Superior temporal gyrus (tissue), 1 donor: Measurements from ENCODE around the gene ATP13A2.
A peak's percentile ranks its signal among the peaks of the same experiment; 100 is the strongest.

ENCODE experiments used
- DNase-seq: peaks from one replicate; pipeline ENCODE4 v3.0.0-alpha.2; 2016; ENCODE audit errors: extremely low spot score

The ATP13A2 gene, protein sequence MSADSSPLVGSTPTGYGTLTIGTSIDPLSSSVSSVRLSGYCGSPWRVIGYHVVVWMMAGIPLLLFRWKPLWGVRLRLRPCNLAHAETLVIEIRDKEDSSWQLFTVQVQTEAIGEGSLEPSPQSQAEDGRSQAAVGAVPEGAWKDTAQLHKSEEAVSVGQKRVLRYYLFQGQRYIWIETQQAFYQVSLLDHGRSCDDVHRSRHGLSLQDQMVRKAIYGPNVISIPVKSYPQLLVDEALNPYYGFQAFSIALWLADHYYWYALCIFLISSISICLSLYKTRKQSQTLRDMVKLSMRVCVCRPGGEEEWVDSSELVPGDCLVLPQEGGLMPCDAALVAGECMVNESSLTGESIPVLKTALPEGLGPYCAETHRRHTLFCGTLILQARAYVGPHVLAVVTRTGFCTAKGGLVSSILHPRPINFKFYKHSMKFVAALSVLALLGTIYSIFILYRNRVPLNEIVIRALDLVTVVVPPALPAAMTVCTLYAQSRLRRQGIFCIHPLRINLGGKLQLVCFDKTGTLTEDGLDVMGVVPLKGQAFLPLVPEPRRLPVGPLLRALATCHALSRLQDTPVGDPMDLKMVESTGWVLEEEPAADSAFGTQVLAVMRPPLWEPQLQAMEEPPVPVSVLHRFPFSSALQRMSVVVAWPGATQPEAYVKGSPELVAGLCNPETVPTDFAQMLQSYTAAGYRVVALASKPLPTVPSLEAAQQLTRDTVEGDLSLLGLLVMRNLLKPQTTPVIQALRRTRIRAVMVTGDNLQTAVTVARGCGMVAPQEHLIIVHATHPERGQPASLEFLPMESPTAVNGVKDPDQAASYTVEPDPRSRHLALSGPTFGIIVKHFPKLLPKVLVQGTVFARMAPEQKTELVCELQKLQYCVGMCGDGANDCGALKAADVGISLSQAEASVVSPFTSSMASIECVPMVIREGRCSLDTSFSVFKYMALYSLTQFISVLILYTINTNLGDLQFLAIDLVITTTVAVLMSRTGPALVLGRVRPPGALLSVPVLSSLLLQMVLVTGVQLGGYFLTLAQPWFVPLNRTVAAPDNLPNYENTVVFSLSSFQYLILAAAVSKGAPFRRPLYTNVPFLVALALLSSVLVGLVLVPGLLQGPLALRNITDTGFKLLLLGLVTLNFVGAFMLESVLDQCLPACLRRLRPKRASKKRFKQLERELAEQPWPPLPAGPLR

DNA sequence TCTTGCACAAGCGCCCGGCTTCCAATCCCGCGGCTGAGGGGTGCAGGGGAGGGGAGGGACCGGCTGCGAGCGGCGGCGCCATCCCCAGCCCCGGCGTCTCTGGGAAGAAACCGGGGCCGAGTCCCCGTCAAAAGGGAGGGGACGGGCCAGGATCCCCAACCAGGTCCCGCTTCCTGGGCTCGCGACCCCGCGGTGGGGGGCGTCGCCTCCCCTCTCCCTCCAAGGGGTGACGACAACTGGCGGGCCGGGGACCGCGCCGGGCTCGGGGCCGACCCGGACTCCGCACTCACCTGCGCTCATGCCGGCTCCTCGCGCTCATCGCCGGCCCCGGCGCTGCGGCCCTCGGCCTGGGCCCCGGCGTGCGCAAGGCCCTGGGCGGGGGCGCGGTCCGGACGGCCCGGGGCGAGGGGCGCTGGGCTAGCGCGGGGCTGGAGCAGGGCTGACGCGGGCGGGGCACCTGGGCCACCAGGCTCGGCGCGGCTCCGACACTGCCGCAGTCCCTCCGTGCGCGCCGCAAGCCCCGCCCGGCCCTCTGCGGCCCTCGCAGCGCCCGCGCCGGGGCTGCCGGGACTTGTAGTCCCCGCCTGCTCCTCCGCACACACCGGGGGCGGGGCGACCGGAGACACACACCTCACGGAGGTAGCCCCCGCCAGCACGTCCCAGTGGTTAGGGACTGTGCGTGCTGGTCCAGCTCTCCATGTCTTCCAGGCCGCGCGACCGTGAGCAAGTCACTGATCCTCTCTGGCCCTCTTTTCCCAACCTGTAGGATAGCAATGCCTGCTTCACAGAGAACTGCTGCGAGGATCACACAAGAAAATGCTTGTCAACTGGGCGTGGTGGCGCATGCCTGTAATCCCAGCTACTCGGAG is at the start of gene ATP13A2:
Gene ATP13A2, minus strand, starts transcription at position 490 of the 869 bp plus-strand sequence. Its CDS starts 190 bp downstream, at position 300.
- DNase-seq, result peak; percentile 83

DNA sequence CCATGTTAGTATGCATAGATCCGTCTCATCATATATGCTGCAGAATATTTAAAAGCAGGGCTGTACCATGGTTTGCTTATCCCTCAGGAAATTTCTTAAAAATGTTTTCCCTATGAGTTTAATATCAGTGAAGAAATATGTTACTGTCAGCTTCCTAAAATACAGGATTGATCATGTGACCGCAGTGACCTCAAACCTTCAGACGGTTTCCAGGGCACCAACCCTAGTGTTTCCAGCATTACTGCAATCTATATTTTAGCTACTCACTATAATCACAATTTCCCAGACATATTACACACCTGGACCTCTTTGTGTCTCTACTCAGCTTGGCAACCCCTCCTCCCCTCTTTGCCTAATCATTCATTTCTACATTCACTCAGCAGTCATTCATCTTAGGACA is 49.8 kb upstream of the ATP13A2 start:
- no peak for DNase-seq

DNA sequence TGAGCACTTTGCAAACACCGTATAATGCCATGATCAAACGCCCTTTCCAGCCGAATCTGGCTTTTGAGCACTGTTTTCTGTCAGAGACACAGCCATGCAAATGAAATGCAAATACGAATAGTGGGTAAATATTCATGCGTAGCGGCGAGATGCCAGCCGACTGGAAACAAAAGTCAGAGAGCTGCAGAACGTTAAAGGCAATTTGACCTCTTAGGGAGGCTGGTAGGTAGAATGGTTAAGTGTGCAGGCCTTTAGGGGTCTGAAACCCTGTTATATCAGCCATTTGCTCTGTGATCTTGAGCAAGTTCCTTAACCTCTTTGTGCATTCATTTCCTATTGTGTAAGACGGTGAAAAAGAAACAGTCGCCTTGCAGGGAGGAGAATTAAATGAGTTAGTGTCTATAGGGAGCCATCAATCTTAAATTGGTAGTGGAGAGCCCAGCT is 48.6 kb upstream of the ATP13A2 start:
- DNase-seq, result peak; percentile 60

DNA sequence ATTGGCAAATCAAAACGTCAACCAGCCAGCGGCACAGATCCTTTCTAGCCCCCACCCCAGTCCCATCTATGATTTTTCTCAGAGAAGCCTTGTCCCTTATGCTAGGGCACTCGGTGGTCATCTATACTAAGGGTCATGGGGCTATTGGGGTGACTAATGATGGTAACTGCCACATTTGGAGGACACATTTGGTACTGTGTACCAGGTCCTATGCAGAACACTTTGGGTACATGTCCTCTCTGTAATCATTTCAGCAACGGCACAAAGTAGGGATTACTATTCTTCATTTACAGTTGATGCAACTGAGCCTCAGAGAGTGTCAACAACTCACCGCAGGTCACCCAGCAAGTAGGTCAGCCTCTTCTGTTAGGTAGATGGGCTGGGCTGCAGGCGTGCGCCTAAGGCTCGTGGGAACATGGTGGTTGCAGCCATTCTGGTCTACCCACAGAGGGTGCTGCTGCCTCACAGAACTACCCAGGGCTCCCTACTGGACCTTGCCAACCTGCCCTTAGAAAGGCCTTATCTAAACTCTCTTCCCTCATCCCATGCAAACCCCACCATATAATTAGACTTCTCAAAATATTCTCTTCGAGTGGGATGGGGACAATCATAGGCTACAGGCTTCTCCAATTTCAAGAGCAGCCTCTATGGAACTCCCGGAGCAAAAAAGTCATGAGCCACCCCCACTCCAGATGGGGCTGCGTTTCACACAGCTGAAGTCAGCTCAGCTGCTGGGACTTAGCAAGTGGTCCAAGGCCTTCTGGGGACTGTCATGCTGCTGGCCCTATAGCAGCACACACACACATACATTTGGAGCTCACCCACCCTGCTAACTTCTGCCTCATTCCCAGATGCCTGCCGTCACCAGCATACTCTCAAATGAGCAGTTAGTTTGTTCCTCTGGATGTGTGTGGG is 47.9 kb upstream of the ATP13A2 start:
- peak; percentile 90 for DNase-seq

DNA sequence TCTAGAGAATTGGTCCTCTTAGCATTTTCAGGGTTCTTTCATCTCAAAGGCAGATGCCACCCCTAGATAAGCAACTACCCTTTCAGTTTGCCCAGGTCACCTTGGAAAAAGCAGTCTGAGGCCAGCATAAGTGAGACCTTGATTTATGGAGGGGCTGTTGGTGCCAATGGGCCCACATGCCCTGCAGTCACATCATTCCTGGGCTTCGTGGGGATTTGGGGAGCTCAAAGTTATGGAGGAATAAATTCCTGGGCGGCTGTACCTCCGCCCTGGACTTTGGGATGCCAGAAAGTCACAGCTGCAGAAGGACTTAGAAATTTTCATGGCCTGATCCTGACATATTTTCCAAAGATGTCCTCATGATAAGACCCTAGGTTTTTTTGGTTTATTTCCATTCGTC is 44.8 kb upstream of the ATP13A2 start:
- no peak for DNase-seq

DNA sequence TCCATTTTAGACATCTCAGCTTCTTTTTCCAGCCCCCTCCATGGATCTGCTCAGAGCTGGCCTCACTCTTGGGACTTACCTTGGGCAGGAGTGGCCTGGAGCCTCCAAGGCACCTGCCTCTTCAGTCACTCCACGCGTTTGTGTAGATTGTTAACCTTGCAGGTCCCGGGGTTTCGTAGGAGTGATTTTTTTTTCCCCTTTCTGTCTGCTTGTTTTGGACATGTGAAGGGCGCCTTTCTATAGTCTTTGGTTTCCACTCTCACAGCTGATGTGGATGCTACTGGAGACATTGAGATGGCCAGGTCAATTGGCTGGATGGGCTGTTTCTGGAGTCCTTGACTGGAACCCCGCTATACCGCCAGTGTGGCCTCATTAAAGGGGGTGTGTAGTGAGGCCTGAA is 44.1 kb upstream of the ATP13A2 start:
- DNase-seq, result no peak

DNA sequence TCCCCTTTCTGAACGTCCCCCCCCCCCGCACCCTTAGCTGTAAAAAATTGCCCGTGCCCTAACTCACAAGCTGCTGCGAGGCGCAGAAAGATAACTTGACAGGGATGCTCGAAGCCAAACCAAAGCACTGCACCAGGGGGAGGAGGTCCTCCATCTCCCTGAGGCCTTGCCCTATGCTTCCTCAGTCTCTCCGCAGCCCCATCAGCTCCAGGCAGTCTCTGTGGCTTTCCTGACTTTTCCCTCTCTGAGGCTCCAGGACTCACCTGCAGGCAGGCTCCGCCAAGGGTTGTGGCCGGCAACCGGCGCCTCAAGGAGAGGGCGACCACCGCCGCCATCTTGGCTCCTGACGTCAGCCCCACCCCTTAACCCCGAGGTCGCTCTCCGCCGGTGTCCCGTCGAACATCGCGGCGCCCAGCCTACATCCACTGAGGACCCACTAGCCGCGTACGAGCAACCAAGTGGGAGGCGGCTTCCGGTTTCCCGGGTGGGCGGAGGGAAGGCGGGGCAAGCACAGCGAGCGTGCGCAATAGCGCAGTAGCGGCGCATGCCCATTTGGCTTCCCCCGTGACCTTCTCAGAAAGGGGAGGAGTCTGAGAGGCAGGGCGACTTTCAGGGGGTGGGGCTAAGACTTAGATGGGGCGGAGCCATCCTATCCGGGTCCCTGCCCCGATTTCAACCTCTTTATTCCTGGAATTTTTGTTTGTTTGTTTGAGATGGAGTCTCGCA is 42.1 kb upstream of the ATP13A2 start, which contains the start of gene SDHB:
Gene SDHB, minus strand, starts transcription at position 348 of the 726 bp plus-strand sequence. Its CDS starts 13 bp downstream, at position 335.
- DNase-seq, result peak; percentile 99

DNA sequence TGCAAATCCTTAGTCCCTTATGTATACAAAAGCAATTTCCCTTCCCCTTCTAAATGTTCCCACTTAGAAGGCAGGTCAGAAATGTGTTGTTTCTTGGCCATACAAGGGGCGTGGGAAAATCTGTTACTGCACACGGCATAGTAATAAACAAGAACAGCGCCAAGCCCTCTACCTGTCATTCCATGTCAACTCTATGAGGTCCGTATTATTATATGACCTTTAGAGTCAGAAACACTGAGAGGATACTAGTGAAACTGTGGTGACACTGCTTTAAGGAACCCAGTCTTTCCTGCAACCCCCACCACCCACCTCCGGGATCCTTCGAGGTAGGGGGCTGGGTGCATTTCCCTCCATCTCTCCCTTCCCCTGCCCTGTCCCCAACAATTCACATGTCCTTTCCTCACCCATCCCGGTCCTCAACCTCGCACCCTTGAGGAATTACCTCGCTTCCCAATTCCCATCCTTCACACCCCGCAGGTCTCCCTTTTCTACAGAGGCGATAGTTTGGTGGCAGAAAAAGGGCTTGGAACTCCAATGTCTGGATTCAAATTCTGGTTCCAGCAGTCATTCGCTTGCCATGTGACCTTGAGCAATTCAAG is 41.5 kb upstream of the ATP13A2 start:
- no peak for DNase-seq

DNA sequence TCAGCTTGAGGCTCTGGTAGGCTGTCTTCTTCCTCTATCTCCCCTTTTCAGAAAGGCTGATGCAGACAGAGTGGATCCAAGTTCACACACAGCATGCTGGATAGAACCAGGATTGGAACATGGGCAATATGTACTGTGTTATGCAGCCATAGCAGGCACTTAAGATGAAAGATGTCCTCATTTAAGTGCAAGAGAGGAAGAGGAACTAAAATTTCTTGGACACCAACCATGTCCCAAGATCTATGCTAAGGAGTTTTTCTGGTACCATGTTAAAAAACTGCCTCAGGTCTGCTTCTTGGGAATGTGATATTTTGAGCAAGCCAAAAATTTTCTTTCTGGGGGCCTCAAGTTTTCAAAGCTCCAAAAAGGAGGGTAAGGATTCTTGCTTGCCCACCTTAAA is 40.9 kb upstream of the ATP13A2 start:
- DNase-seq, result no peak

DNA sequence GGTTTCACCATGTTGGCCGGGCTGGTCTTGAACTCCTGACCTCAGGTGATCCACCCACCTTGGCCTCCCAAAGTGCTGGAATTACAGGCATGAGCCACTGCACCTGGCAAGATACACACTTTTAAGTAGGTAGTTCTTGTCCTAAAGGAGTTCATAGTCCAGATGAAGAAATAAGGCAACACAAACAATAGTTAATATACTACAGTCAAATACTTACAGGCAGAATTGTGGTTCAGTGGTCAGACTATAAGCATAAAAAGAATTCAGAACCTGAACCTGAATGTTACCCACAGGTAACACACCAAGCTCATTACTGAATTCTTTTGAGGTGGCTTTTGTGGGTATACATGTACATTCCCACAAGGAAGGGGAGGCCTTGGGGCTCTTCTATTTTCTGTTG is 40.3 kb upstream of the ATP13A2 start:
- DNase-seq, result no peak

DNA sequence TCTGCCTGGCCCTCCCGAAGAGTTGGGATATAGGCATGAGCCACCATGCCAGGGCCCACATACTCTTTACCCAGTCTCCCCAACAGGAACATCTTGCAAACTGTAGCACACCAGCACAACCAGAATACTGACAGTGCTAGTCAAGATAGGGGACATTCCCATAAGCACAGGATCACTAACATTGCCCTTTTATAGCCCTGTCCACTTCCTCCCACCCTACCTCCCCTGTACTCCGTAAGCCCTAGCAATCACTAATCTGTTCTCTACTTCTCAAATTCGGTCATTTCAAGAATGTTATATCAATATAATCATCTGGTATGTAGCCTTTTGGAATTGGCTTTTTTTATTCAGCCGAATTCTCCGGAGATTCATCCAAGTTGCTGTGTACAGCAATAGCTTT is 36.2 kb upstream of the ATP13A2 start:
- DNase-seq, result no peak

DNA sequence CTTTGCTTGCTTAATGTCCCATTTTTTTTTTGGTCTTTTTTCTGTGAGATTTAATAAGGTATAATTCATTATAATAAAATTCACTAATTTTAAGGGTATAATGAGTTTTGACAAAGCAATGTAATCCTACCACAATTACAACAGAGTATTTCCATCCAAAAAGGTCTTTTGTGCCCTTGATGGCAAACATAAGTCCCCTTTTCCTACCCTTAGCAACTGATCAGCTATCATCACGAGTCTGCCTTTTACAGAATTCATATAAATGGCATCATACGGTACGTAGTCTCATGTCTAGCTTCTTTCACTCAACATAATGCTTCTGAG is 34.6 kb upstream of the ATP13A2 start:
- DNase-seq, result no peak

DNA sequence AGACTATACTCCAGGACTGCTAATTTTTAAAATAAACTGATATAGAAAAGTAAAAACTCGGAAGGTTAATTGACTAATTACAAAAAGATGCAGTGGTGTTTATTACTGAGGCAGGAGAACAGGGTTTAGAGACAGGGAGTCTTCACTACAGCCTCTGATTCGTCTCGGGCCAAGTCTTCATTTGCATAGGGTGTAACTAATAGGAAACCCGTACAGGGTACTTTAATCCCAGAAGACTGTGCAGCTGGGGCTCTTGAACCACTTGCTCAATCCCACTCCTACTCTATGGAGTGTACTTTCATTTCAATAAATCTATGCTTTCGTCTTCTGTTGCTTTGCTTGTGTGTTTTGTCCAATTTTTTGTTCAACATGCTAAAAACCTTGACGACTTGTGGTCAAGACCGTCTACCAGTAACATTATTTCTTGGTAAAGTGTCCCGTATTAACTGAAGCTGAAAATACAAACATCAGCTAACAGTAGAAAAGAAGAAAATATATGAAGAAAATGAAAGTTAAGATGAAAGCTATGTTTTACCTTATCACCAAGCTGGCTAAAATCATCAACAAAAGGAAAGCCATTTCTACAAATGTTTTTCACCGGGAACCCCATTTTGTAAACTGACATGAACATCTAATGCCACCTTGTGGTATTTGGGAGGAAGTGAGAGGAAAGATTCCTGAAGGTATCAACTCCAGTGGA is 34.1 kb upstream of the ATP13A2 start:
- peak; percentile 86 for DNase-seq

DNA sequence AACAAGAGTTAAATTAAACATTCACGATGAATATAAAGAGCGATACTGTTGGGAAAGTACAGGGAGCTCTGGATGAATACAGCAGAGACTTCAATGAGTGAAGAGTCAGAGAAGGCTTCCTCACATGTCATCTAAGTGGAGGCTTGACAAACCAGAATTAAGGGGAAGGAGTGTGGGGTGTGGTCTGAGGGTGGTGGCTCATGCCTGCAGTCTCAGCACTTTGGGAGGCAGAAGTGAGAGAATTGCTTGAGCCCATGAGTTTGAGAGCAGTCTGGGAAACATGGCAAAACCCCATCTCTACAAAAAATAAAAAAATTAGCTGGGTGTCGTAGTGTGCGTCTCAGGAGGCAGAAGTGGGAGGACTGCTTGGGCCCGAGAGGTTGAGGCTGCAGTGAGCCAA is 33.4 kb upstream of the ATP13A2 start:
- DNase-seq, result no peak

DNA sequence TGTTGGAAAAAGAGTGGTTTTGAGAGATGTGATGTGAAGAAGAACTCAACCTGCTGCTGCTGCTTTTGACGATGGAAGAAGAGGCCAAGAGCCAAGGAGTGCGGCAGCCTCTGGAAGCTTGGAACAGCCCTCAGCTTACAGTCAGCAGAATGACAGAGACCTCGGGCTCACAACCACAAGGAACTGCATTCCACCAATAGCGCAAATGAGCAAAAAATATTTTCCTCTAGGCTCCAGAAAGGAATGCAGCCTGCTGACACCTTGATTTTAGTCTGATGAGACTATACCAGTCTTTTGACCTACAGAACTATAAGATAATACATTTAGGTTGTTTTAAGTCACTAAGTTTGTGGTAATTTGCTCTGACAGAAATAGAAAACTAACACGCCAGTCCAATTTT is 31.9 kb upstream of the ATP13A2 start:
- no peak for DNase-seq

DNA sequence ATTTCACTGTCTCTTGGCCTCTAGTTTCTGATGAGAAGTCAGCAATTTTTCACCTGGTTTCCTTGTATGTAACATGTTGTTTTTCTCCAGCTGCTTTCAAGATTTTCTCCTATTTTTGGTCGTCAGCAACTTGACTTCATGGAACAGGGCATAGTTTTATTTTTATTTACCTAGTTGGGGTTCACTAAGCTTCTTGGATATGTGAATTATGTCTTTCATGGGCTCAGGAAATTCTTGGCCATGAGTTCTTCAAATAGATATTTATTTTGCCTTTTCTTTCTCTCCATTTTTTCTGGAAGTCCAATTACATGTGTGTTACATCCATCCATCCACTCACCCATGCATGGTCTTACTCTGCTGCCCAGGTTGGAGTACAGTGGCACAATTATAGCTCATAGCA is 28.4 kb upstream of the ATP13A2 start:
- no peak for DNase-seq

DNA sequence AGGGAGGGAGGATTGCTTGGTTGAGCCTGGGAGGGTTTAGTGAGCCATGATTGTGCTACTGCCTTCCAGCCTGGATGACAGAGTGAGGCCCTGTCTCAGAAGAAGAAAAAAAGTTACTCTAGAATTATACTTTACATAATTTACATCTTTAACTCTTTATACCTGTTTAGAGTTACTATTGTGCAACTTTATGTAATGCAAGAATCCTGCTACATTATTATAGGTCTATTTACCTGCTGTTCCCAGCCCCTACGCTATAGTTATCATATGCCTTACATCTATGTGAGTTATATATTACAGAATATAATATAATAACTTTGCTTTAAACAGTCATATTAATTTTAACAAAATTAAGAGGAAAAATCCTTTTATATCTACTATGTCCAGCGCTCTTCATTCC is 27.8 kb upstream of the ATP13A2 start:
- no peak for DNase-seq

DNA sequence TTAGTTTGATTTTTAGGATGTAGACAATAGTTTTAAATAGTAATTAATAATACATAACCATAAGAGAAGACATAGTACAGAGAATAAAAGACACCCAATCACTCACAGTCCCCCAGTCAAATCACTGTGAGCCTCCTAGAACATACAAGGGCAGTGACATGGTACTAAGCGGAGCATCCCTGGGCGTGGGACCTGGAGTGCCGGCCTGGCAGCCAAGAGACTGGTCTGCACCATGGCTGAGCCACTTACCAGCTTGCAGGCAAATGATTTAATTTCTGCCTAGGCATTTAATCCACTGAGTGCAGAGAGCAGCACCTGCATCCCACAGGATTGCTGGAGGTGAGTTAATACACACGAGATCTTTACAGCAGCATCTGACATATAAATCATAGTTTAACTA is 21.8 kb upstream of the ATP13A2 start:
- DNase-seq, result no peak
